HEK293 (cell line): ENCODE measurements around the gene MYEF2.

ENCODE experiments used
- CTCF ChIA-PET: fragments of 350-600 bp; formaldehyde crosslinking; extraction: SDS; loops from one replicate; lab custom pipeline; 2021; ENCODE audit warnings: antibody characterized with exemption; lab: Yijun Ruan, JAX
- POLR2A ChIA-PET: fragments of 300-600 bp; formaldehyde crosslinking; extraction: SDS; loops from one replicate; lab custom pipeline; 2020; ENCODE audit warnings: antibody characterized with exemption, inconsistent platforms; lab: Yijun Ruan, JAX
- H3K27ac ChIP-seq: fragments of 200-500 bp; sonication (Bioruptor generic); 2 replicates; pipeline ENCODE4 v1.5.1; 2014; ENCODE audit warnings: low read depth, low read length, control low read depth, inconsistent platforms; ENCODE audit errors: extremely low read depth
- H3K36me3 ChIP-seq, 2 experiments: fragments of 200-500 bp in 1 of 2; sonication (Bioruptor generic) in 1 of 2; 1 replicate in 1 of 2; 2 replicates in 1 of 2; pipeline ENCODE4 v1.5.1; 2014 to 2017; ENCODE audit warnings: inconsistent platforms in 2 of 2, low read length in 2 of 2; ENCODE audit not compliant: control insufficient read depth in 2 of 2, insufficient read depth in 1 of 2
- H3K4me1 ChIP-seq: fragments of 200-500 bp; sonication (Bioruptor generic); 2 replicates; pipeline ENCODE4 v1.5.1; 2014; ENCODE audit warnings: mild to moderate bottlenecking, low read length, inconsistent platforms; ENCODE audit not compliant: control insufficient read depth, insufficient read depth
- H3K4me3 ChIP-seq: 2 replicates; pipeline ENCODE4 v1.5.1; 2011; ENCODE audit warnings: low read depth, mild to moderate bottlenecking, control low read depth, low read length, moderate library complexity
- H3K9me3 ChIP-seq: fragments of 200-500 bp; sonication (Bioruptor generic); 2 replicates; pipeline ENCODE4 v1.5.1; 2014; ENCODE audit warnings: low read depth, low read length, inconsistent platforms; ENCODE audit not compliant: control insufficient read depth, insufficient read depth
- FEZF1 ChIP-seq: fragments of 450-650 bp; formaldehyde crosslinking; IDR thresholded peaks from 2 replicates; pipeline ENCODE4 v1.5.1; 2016; ENCODE audit warnings: missing biosample characterization, missing genetic modification characterization
- GLIS2 ChIP-seq: fragments of 450-650 bp; formaldehyde crosslinking; IDR thresholded peaks from 2 replicates; pipeline ENCODE4 v1.5.1; 2016; ENCODE audit warnings: missing biosample characterization, missing genetic modification characterization
- HOXD13 ChIP-seq: sonication (generic); formaldehyde crosslinking; IDR thresholded peaks from 2 replicates; pipeline ENCODE4 v1.8.0; 2022; ENCODE audit warnings: missing genetic modification reagents, borderline replicate concordance
- IKZF3 ChIP-seq: fragments of 450-650 bp; IDR thresholded peaks from 2 replicates; pipeline ENCODE4 v1.5.0; 2018; ENCODE audit warnings: missing biosample characterization, mild to moderate bottlenecking, missing genetic modification characterization, moderate library complexity
- MZF1 ChIP-seq: fragments of 450-650 bp; formaldehyde crosslinking; IDR thresholded peaks from 2 replicates; pipeline ENCODE4 v1.5.1; 2017; ENCODE audit warnings: missing biosample characterization, missing genetic modification characterization, borderline replicate concordance
- SALL2 ChIP-seq: fragments of 450-650 bp; formaldehyde crosslinking; IDR thresholded peaks from 2 replicates; pipeline ENCODE4 v1.5.0; 2017; ENCODE audit warnings: missing biosample characterization, mild to moderate bottlenecking, missing genetic modification characterization, borderline replicate concordance
- TSHZ1 ChIP-seq: fragments of 450-650 bp; formaldehyde crosslinking; IDR thresholded peaks from 2 replicates; pipeline ENCODE4 v1.5.1; 2016; ENCODE audit warnings: missing biosample characterization, missing genetic modification characterization, borderline replicate concordance
- WT1 ChIP-seq: fragments of 450-650 bp; formaldehyde crosslinking; IDR thresholded peaks from 2 replicates; pipeline ENCODE4 v1.5.1; 2016; ENCODE audit warnings: missing biosample characterization, missing genetic modification characterization
- YY2 ChIP-seq: fragments of 450-650 bp; formaldehyde crosslinking; IDR thresholded peaks from 2 replicates; pipeline ENCODE4 v1.5.1; 2016; ENCODE audit warnings: missing biosample characterization, missing genetic modification characterization
- ZBTB26 ChIP-seq: fragments of 450-650 bp; formaldehyde crosslinking; optimal IDR thresholded peaks from 2 replicates; pipeline ENCODE3; 2016; ENCODE audit warnings: missing biosample characterization, mild to moderate bottlenecking, missing genetic modification characterization
- ZNF138 ChIP-seq: fragments of 450-650 bp; formaldehyde crosslinking; IDR thresholded peaks from 2 replicates; pipeline ENCODE4 v1.5.1; 2016; ENCODE audit warnings: missing biosample characterization, missing genetic modification characterization, borderline replicate concordance
- ZNF140 ChIP-seq: fragments of 450-650 bp; formaldehyde crosslinking; IDR thresholded peaks from 2 replicates; pipeline ENCODE4 v1.5.1; 2016; ENCODE audit warnings: missing biosample characterization, missing genetic modification characterization
- ZNF175 ChIP-seq: fragments of 450-650 bp; formaldehyde crosslinking; IDR thresholded peaks from 2 replicates; pipeline ENCODE4 v1.5.1; 2016; ENCODE audit warnings: missing biosample characterization, missing genetic modification characterization
- ZNF202 ChIP-seq: fragments of 450-650 bp; formaldehyde crosslinking; IDR thresholded peaks from 2 replicates; pipeline ENCODE4 v1.5.1; 2016; ENCODE audit warnings: missing biosample characterization, missing genetic modification characterization, borderline replicate concordance
- ZNF211 ChIP-seq: fragments of 450-650 bp; formaldehyde crosslinking; IDR thresholded peaks from 2 replicates; pipeline ENCODE4 v1.5.1; 2016; ENCODE audit warnings: low read depth, missing biosample characterization, missing genetic modification characterization
- ZNF214 ChIP-seq: fragments of 450-650 bp; formaldehyde crosslinking; IDR thresholded peaks from 2 replicates; pipeline ENCODE4 v1.5.1; 2017; ENCODE audit warnings: missing biosample characterization, mild to moderate bottlenecking, missing genetic modification characterization, borderline replicate concordance
- ZNF239 ChIP-seq: fragments of 450-650 bp; formaldehyde crosslinking; IDR thresholded peaks from 2 replicates; pipeline ENCODE4 v1.5.1; 2016; ENCODE audit warnings: missing biosample characterization, missing genetic modification characterization
- ZNF416 ChIP-seq: fragments of 450-650 bp; formaldehyde crosslinking; IDR thresholded peaks from 2 replicates; pipeline ENCODE4 v1.5.1; 2016; ENCODE audit warnings: missing biosample characterization, missing genetic modification characterization
- ZNF423 ChIP-seq: fragments of 450-650 bp; formaldehyde crosslinking; IDR thresholded peaks from 2 replicates; pipeline ENCODE4 v1.5.1; 2016; ENCODE audit warnings: missing biosample characterization, missing genetic modification characterization
- ZNF658 ChIP-seq: fragments of 450-650 bp; formaldehyde crosslinking; IDR thresholded peaks from 2 replicates; pipeline ENCODE4; 2016; ENCODE audit warnings: missing biosample characterization, missing genetic modification characterization
- ZNF664 ChIP-seq: fragments of 450-650 bp; formaldehyde crosslinking; IDR thresholded peaks from 2 replicates; pipeline ENCODE4 v1.5.1; 2016; ENCODE audit warnings: missing biosample characterization, missing genetic modification characterization
- ZNF677 ChIP-seq: fragments of 450-650 bp; IDR thresholded peaks from 2 replicates; pipeline ENCODE4 v1.5.0; 2018; ENCODE audit warnings: missing biosample characterization, mild to moderate bottlenecking, missing genetic modification characterization, moderate library complexity
- ZNF777 ChIP-seq: fragments of 450-650 bp; formaldehyde crosslinking; IDR thresholded peaks from 2 replicates; pipeline ENCODE4 v1.5.1; 2017; ENCODE audit warnings: missing biosample characterization, missing genetic modification characterization, borderline replicate concordance
- ZSCAN23 ChIP-seq: fragments of 450-650 bp; formaldehyde crosslinking; IDR thresholded peaks from 2 replicates; pipeline ENCODE4 v1.5.1; 2016; ENCODE audit warnings: missing biosample characterization, missing genetic modification characterization
- TF ChIP-seq, protein P1 (sequence below): fragments of 450-650 bp; formaldehyde crosslinking; IDR thresholded peaks from 2 replicates; pipeline ENCODE4 v1.5.1; 2016; ENCODE audit warnings: missing biosample characterization, missing genetic modification characterization
- TF ChIP-seq, protein P2 (sequence below): fragments of 450-650 bp; formaldehyde crosslinking; IDR thresholded peaks from 2 replicates; pipeline ENCODE4 v1.5.1; 2016; ENCODE audit warnings: missing biosample characterization, missing genetic modification characterization

The MYEF2 gene

GRCh38 chr15:48191574-48192225, 13.6 kb upstream of the MYEF2 start, which contains the start of gene CTXN2:
TSS of gene CTXN2 (plus strand) at chr15:48191665. CDS start at chr15:48201301, 9,636 bp downstream.
- Histone ChIP-seq H3K36me3 (no peaks in the 10 kb centered on the region), H3K4me1 (no peaks in the 10 kb centered on the region), H3K27ac (no peak within 1 kb of the TSS), H3K9me3 (no peaks in the 10 kb centered on the region), H3K4me3 (no peak within 1 kb of the TSS)
- POLR2A ChIA-PET = no interaction called here
- TF ChIP-seq GLIS2 (tag by site-specific recombination) (no peak), ZBTB26 (peak; percentile 19)
- CTCF ChIA-PET = interaction anchor here (0.7 kb wide), 1 partner anchor 45 kb away, joined by 3 read pairs; no protein-coding TSS in a partner anchor

GRCh38 chr15:48190932-48191573, 13.0 kb upstream of the MYEF2 start:
- H3K4me3 ChIP-seq = no peak overlapping the region
- POLR2A ChIA-PET = no interaction called here
- H3K9me3 ChIP-seq = no peaks in the 10 kb centered on the region
- TF ChIP-seq ZNF175 (tag by site-specific recombination) (no peak), ZNF140 (tag by site-specific recombination) (no peak), ZNF658 (tag by site-specific recombination) (no peak), ZNF202 (tag by site-specific recombination) (no peak), YY2 (no peak), MZF1 (tag by site-specific recombination) (peak; percentile 76; the same call in 1 of the 2 replicates), ZNF777 (tag by site-specific recombination) (no peak), ZNF239 (no peak), ZNF138 (tag by site-specific recombination) (no peak), ZNF423 (tag by site-specific recombination) (no peak), SALL2 (tag by site-specific recombination) (no peak), ZNF416 (tag by site-specific recombination) (no peak), ZSCAN23 (no peak), ZNF677 (tag by site-specific recombination) (no peak), ZNF211 (no peak), HOXD13 (CRISPR knock-in tag) (no peak), ZNF214 (tag by site-specific recombination) (no peak), ZNF664 (tag by site-specific recombination) (no peak), IKZF3 (tag by site-specific recombination) (peak; percentile 66; the same call in 1 of the 2 replicates), WT1 (tag by site-specific recombination) (no peak), TSHZ1 (no peak), FEZF1 (tag by site-specific recombination) (no peak), ZBTB26 (no peak)
- TF ChIP-seq, protein P1, sequence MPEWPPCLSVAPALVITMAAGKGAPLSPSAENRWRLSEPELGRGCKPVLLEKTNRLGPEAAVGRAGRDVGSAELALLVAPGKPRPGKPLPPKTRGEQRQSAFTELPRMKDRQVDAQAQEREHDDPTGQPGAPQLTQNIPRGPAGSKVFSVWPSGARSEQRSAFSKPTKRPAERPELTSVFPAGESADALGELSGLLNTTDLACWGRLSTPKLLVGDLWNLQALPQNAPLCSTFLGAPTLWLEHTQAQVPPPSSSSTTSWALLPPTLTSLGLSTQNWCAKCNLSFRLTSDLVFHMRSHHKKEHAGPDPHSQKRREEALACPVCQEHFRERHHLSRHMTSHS = no peak
- TF ChIP-seq, protein P2, sequence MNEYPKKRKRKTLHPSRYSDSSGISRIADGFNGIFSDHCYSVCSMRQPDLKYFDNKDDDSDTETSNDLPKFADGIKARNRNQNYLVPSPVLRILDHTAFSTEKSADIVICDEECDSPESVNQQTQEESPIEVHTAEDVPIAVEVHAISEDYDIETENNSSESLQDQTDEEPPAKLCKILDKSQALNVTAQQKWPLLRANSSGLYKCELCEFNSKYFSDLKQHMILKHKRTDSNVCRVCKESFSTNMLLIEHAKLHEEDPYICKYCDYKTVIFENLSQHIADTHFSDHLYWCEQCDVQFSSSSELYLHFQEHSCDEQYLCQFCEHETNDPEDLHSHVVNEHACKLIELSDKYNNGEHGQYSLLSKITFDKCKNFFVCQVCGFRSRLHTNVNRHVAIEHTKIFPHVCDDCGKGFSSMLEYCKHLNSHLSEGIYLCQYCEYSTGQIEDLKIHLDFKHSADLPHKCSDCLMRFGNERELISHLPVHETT = no peak

More at GRCh38 chr15:48190932-48191573, 13.0 kb upstream of the MYEF2 start:
- H3K27ac ChIP-seq = no peak overlapping the region
- no peaks in the 10 kb centered on the region for H3K4me1 ChIP-seq
- no peaks in the 10 kb centered on the region for H3K36me3 ChIP-seq
- CTCF ChIA-PET = interaction anchor here (0.7 kb wide), 1 partner anchor 60 kb away, joined by 3 read pairs; no protein-coding TSS in a partner anchor
